ENCODE results near the gene CYP4F2.
"Not testable (repeated sequence)": the region's sequence is repeated elsewhere in the genome, so short reads cannot be mapped to it uniquely, and the experiment has no call there.

CYP4F2 gene

GRCh38 chr19:15897738-15898276 lies at the start of gene CYP4F2:
Gene CYP4F2 (minus strand): TSS chr19:15898074. CDS start chr19:15897611, 463 bp downstream.
- no peak for DNase-seq

- DNase-seq = no peak
Observed at GRCh38 chr19:15945301-15945700, 47.4 kb upstream of the CYP4F2 start.

- DNase-seq = no peak
Observed at GRCh38 chr19:15944401-15944800, 46.5 kb upstream of the CYP4F2 start.

GRCh38 chr19:15937771-15938170 lies 39.9 kb upstream of the CYP4F2 start:
- DNase-seq = no peak

- no peak for DNase-seq
Observed at GRCh38 chr19:15936950-15937349, 39.1 kb upstream of the CYP4F2 start.

GRCh38 chr19:15936173-15936572 lies 38.3 kb upstream of the CYP4F2 start:
- DNase-seq = no peak

- DNase-seq = no peak
Observed at GRCh38 chr19:15935167-15935702, 37.4 kb upstream of the CYP4F2 start.

GRCh38 chr19:15934332-15935078 lies 36.6 kb upstream of the CYP4F2 start, which contains the start of gene CYP4F11:
Gene CYP4F11 (minus strand): TSS chr19:15934529. CDS start chr19:15934408, 121 bp downstream.
- no peak for DNase-seq

- not testable (repeated sequence) for DNase-seq
Observed at GRCh38 chr19:15933761-15934331, 36.0 kb upstream of the CYP4F2 start.

- DNase-seq = no peak
Observed at GRCh38 chr19:15928321-15928720, 30.4 kb upstream of the CYP4F2 start.

- no peak for DNase-seq
Observed at GRCh38 chr19:15926484-15926883, 28.6 kb upstream of the CYP4F2 start.

GRCh38 chr19:15923702-15924101 lies 25.8 kb upstream of the CYP4F2 start:
- no peak for DNase-seq

GRCh38 chr19:15922021-15922420 lies 24.1 kb upstream of the CYP4F2 start:
- no peak for DNase-seq

- no peak for DNase-seq
Observed at GRCh38 chr19:15919243-15919642, 21.4 kb upstream of the CYP4F2 start.

GRCh38 chr19:15915109-15915508 lies 17.2 kb upstream of the CYP4F2 start:
- no peak for DNase-seq

GRCh38 chr19:15913830-15914229 lies 16.0 kb upstream of the CYP4F2 start:
- no peak for DNase-seq

GRCh38 chr19:15913384-15913783 lies 15.5 kb upstream of the CYP4F2 start:
- no peak for DNase-seq

- no peak for DNase-seq
Observed at GRCh38 chr19:15911599-15912235, 13.8 kb upstream of the CYP4F2 start.

GRCh38 chr19:15905026-15905425 lies 7.2 kb upstream of the CYP4F2 start:
- DNase-seq = no peak

- DNase-seq = not testable (repeated sequence)
Observed at GRCh38 chr19:15902898-15903297, 5.0 kb upstream of the CYP4F2 start.

- DNase-seq = no peak
Observed at GRCh38 chr19:15902254-15902653, 4.4 kb upstream of the CYP4F2 start.

- no peak for DNase-seq
Observed at GRCh38 chr19:15900504-15900903, 2.6 kb upstream of the CYP4F2 start.

GRCh38 chr19:15900032-15900431 lies 2.2 kb upstream of the CYP4F2 start:
- DNase-seq = not testable (repeated sequence)
